Naive thymus-derived CD4-positive, alpha-beta T cell (primary cell): ENCODE data around the gene SMARCC1. TPM values are rescaled to one million over a fixed set of nuclear protein-coding genes. Genes with fewer than 3 reads are reported as not detected.

Experiments used
- ATAC-seq: fragments of 150-1000 bp; cut with Tn5 transposase; 2 replicates; pipeline ENCODE4 v1.10.0; 2021; ENCODE audit warnings: mild to moderate bottlenecking, moderate library complexity
- CTCF ChIA-PET: fragments of 350-600 bp; sonication (Branson Sonifier 250); formaldehyde crosslinking; loops from one replicate; lab custom pipeline; 2021; ENCODE audit warnings: antibody characterized with exemption; lab: Charles Lee
- POLR2A ChIA-PET: fragments of 350-600 bp; sonication (Branson Sonifier 250); formaldehyde crosslinking; loops from one replicate; lab custom pipeline; 2021; ENCODE audit warnings: antibody characterized with exemption, inconsistent platforms; lab: Charles Lee
- DNase-seq, 9 donors: peaks; one replicate each; pipeline versions ENCODE4 v3.0.0 to v3.0.0-alpha.2; 2020 to 2022; ENCODE audit warnings: mixed read lengths in 1 of 9
- H3K27ac ChIP-seq: one replicate; pipeline ENCODE4 v1.7.0; 2013; ENCODE audit warnings: mild to moderate bottlenecking, low read depth, low read length, moderate library complexity
- H3K27me3 ChIP-seq, 2 donors: one replicate each; pipeline ENCODE4 v1.7.0; 2013; ENCODE audit warnings: low read length in 2 of 2, mild to moderate bottlenecking in 2 of 2, moderate library complexity in 2 of 2; ENCODE audit not compliant: control insufficient read depth in 2 of 2, insufficient read depth in 2 of 2
- H3K36me3 ChIP-seq, 3 experiments: 1 replicate in 2 of 3; 2 replicates in 1 of 3; pipeline ENCODE4 v1.7.0; 2013; ENCODE audit warnings: low read length in 3 of 3, mild to moderate bottlenecking in 3 of 3, moderate library complexity in 1 of 3; ENCODE audit not compliant: insufficient read depth in 3 of 3, control insufficient read depth in 2 of 3
- H3K4me1 ChIP-seq, 2 donors: one replicate each; pipeline ENCODE4 v1.7.0; 2013; ENCODE audit warnings: low read length in 2 of 2, mild to moderate bottlenecking in 2 of 2, moderate library complexity in 1 of 2; ENCODE audit not compliant: control insufficient read depth in 2 of 2, insufficient read depth in 2 of 2
- H3K4me3 ChIP-seq: 2 replicates; pipeline ENCODE4 v1.7.0; 2013; ENCODE audit warnings: mild to moderate bottlenecking, low read length
- H3K9me3 ChIP-seq, 3 experiments: 1 replicate in 2 of 3; 2 replicates in 1 of 3; pipeline ENCODE4 v1.7.0; 2013; ENCODE audit warnings: low read length in 3 of 3; ENCODE audit not compliant: control insufficient read depth in 2 of 3
- H3K27ac Mint-ChIP-seq, 9 donors: one replicate each; pipeline ENCODE4 v1.8.0; 2020 to 2022; ENCODE audit warnings: mixed read lengths in 9 of 9, mild to moderate bottlenecking in 8 of 9, moderate library complexity in 5 of 9, inconsistent platforms in 2 of 9
- H3K27me3 Mint-ChIP-seq, 5 donors: one replicate each; pipeline ENCODE4 v1.8.0; 2021 to 2022; ENCODE audit warnings: mixed read lengths in 5 of 5, mild to moderate bottlenecking in 1 of 5
- H3K36me3 Mint-ChIP-seq, 5 donors: one replicate each; pipeline ENCODE4 v1.8.0; 2020 to 2022; ENCODE audit warnings: mixed read lengths in 5 of 5, mild to moderate bottlenecking in 3 of 5, inconsistent platforms in 1 of 5
- H3K4me1 Mint-ChIP-seq, 7 donors: one replicate each; pipeline ENCODE4 v1.8.0; 2020 to 2022; ENCODE audit warnings: mixed read lengths in 7 of 7, mild to moderate bottlenecking in 3 of 7, inconsistent platforms in 1 of 7
- H3K4me3 Mint-ChIP-seq, 10 donors: one replicate each; pipeline ENCODE4 v1.8.0; 2020 to 2022; ENCODE audit warnings: mild to moderate bottlenecking in 10 of 10, mixed read lengths in 10 of 10, moderate library complexity in 6 of 10, inconsistent platforms in 2 of 10
- H3K9me3 Mint-ChIP-seq, 11 donors: one replicate each; pipeline ENCODE4 v1.8.0; 2020 to 2022; ENCODE audit warnings: mixed read lengths in 11 of 11, mild to moderate bottlenecking in 4 of 11, inconsistent platforms in 1 of 11, moderate library complexity in 1 of 11
- intact Hi-C, 2 donors: fragments of 100-400 bp; cut with micrococcal nuclease; formaldehyde crosslinking; loops; one replicate each; pipeline ENCODE4 v1.15.1; 2023
- polyA plus RNA-seq, 2 donors: library from polyadenylated mRNA; unstranded; fragments of 300-500 nt; fragmentation: Illumina TruSeq; gene quantifications; one replicate each; pipeline ENCODE4 v1.2.3, GENCODE V29; 2021
- total RNA-seq, 6 experiments: library from RNA in 5 of 6; stranded (reverse) in 5 of 6; gene quantifications; 1 replicate in 5 of 6; 2 replicates in 1 of 6; pipeline ENCODE4 v1.2.3 and lab custom pipeline; 2021 to 2026

Gene SMARCC1
- total and polyA plus RNA-seq, 7 experiments from 2014 or later = 54.0 to 125 (median 98.6) TPM

- ATAC-seq = no peak
- H3K36me3 Mint-ChIP-seq = peaks cover 19 to 51% (median 23%) of the 10 kb centered on the region in 5 donors
- ChIA-PET POLR2A (no interaction called here), CTCF (interaction anchor here (0.8 kb wide), 1 partner anchor 101 kb away, joined by 3 read pairs; the partner anchor contains the start of gene SMARCC1)
- no peaks in the 10 kb centered on the region for H3K9me3 ChIP-seq
- intact Hi-C loops = no loop called here
- no peaks in the 10 kb centered on the region for H3K27me3 ChIP-seq
- no peak overlapping the region for H3K4me3 Mint-ChIP-seq
- no peak overlapping the region for H3K4me3 ChIP-seq
- peaks cover 0 to 2% (median 0%) of the 10 kb centered on the region in 7 donors for H3K4me1 Mint-ChIP-seq
- no peaks in the 10 kb centered on the region for H3K9me3 Mint-ChIP-seq
- H3K27ac Mint-ChIP-seq = no peak overlapping the region
- no peaks in the 10 kb centered on the region for H3K4me1 ChIP-seq
- H3K27me3 Mint-ChIP-seq = no peaks in the 10 kb centered on the region
- no peak overlapping the region for H3K27ac ChIP-seq
- DNase-seq = no peak
- H3K36me3 ChIP-seq = peaks cover 5 to 66% (median 13%) of the 10 kb centered on the region in 3 experiments
Measured at GRCh38 chr3:47681016-47681415, 100.7 kb downstream of the SMARCC1 start.

GRCh38 chr3:47678446-47679338 is 103.0 kb downstream of the SMARCC1 start:
- Histone ChIP-seq H3K36me3 (peaks cover 5 to 73% (median 10%) of the 10 kb centered on the region in 3 experiments), H3K4me3 (no peak overlapping the region), H3K4me1 (no peaks in the 10 kb centered on the region), H3K27me3 (no peaks in the 10 kb centered on the region), H3K9me3 (no peaks in the 10 kb centered on the region), H3K27ac (no peak overlapping the region)
- peaks cover 0 to 2% (median 0%) of the 10 kb centered on the region in 7 donors for H3K4me1 Mint-ChIP-seq
- POLR2A ChIA-PET = interaction anchor here (0.8 kb wide), 1 partner anchor 12 kb away, joined by 3 read pairs; no protein-coding TSS in a partner anchor
- no peak for ATAC-seq
- DNase-seq = no peak
- CTCF ChIA-PET = no interaction called here
- no peak overlapping the region for H3K4me3 Mint-ChIP-seq
- no peaks in the 10 kb centered on the region for H3K9me3 Mint-ChIP-seq
- intact Hi-C loops = loop anchor here in 1 of 2 donors (10.0 kb wide), 1 partner anchor 106 kb away; the partner anchor contains the start of gene SMARCC1
- no peaks in the 10 kb centered on the region for H3K27me3 Mint-ChIP-seq
- peaks cover 26 to 65% (median 35%) of the 10 kb centered on the region in 5 donors for H3K36me3 Mint-ChIP-seq
- peak overlapping the region in 1 of 9 donors; percentile 49 for H3K27ac Mint-ChIP-seq

GRCh38 chr3:47669026-47669749 is 112.5 kb downstream of the SMARCC1 start:
- no peaks in the 10 kb centered on the region for H3K9me3 Mint-ChIP-seq
- no peak overlapping the region for H3K4me3 ChIP-seq
- ChIA-PET CTCF (no interaction called here), POLR2A (no interaction called here)
- H3K36me3 ChIP-seq = peaks cover 7 to 42% (median 10%) of the 10 kb centered on the region in 3 experiments
- H3K27me3 Mint-ChIP-seq = no peaks in the 10 kb centered on the region
- intact Hi-C loops = no loop called here
- H3K36me3 Mint-ChIP-seq = peaks cover 5 to 30% (median 15%) of the 10 kb centered on the region in 5 donors
- H3K4me3 Mint-ChIP-seq = no peak overlapping the region
- H3K4me1 Mint-ChIP-seq = peaks cover 0 to 7% (median 0%) of the 10 kb centered on the region in 7 donors
- no peak overlapping the region for H3K27ac ChIP-seq
- no peak for ATAC-seq
- no peaks in the 10 kb centered on the region for H3K27me3 ChIP-seq
- no peaks in the 10 kb centered on the region for H3K9me3 ChIP-seq
- peak overlapping the region in 2 of 9 donors; percentile 37 to 52 for H3K27ac Mint-ChIP-seq
- no peaks in the 10 kb centered on the region for H3K4me1 ChIP-seq
- no peak for DNase-seq

GRCh38 chr3:47666118-47666517 is 115.6 kb downstream of the SMARCC1 start:
- Histone ChIP-seq H3K36me3 (peaks cover 7 to 35% (median 12%) of the 10 kb centered on the region in 3 experiments), H3K9me3 (no peaks in the 10 kb centered on the region), H3K27me3 (no peaks in the 10 kb centered on the region), H3K4me3 (no peak overlapping the region), H3K4me1 (no peaks in the 10 kb centered on the region), H3K27ac (no peak overlapping the region)
- ATAC-seq (no peak), DNase-seq (no peak)
- no peak overlapping the region for H3K4me3 Mint-ChIP-seq
- H3K27me3 Mint-ChIP-seq = no peaks in the 10 kb centered on the region
- intact Hi-C loops = no loop called here
- H3K9me3 Mint-ChIP-seq = no peaks in the 10 kb centered on the region
- peaks cover 0 to 8% (median under 1%) of the 10 kb centered on the region in 7 donors for H3K4me1 Mint-ChIP-seq
- peaks cover 0 to 33% (median 5%) of the 10 kb centered on the region in 5 donors for H3K36me3 Mint-ChIP-seq
- CTCF ChIA-PET = interaction anchor here (0.6 kb wide), 2 partner anchors 89 to 402 kb away, joined by 3 to 4 read pairs; no protein-coding TSS in a partner anchor
- POLR2A ChIA-PET = no interaction called here
- H3K27ac Mint-ChIP-seq = peak overlapping the region in 2 of 9 donors; percentile 1 to 2

- POLR2A ChIA-PET = interaction anchor here (0.6 kb wide), 1 partner anchor 61 kb away, joined by 3 read pairs; no protein-coding TSS in a partner anchor
- H3K27ac ChIP-seq = no peak overlapping the region
- CTCF ChIA-PET = no interaction called here
- Mint-ChIP-seq H3K4me1 (peaks cover 0 to 8% (median 0%) of the 10 kb centered on the region in 7 donors), H3K36me3 (peaks cover 1 to 41% (median 10%) of the 10 kb centered on the region in 5 donors), H3K27ac (peak overlapping the region in 2 of 9 donors; percentile 65 to 68), H3K4me3 (no peak overlapping the region), H3K27me3 (no peaks in the 10 kb centered on the region), H3K9me3 (peaks cover 0 to under 1% (median 0%) of the 10 kb centered on the region in 11 donors)
- intact Hi-C loops = no loop called here
- peaks cover 3 to 35% (median 6%) of the 10 kb centered on the region in 3 experiments for H3K36me3 ChIP-seq
- no peak for ATAC-seq
- no peaks in the 10 kb centered on the region for H3K4me1 ChIP-seq
- H3K4me3 ChIP-seq = no peak overlapping the region
- no peak for DNase-seq
- no peaks in the 10 kb centered on the region for H3K9me3 ChIP-seq
- no peaks in the 10 kb centered on the region for H3K27me3 ChIP-seq
Measured at GRCh38 chr3:47664519-47664918, 117.2 kb downstream of the SMARCC1 start.

GRCh38 chr3:47663630-47664240 is 118.0 kb downstream of the SMARCC1 start:
- no peak overlapping the region for H3K4me3 ChIP-seq
- no peak overlapping the region for H3K4me3 Mint-ChIP-seq
- peaks cover 3 to 36% (median 4%) of the 10 kb centered on the region in 3 experiments for H3K36me3 ChIP-seq
- H3K4me1 Mint-ChIP-seq = peaks cover 0 to 8% (median 0%) of the 10 kb centered on the region in 7 donors
- peak overlapping the region in 3 of 9 donors; percentile 32 to 68 (median 60) for H3K27ac Mint-ChIP-seq
- ChIA-PET CTCF (no interaction called here), POLR2A (interaction anchor here (0.6 kb wide), 1 partner anchor 305 kb away, joined by 3 read pairs; no protein-coding TSS in a partner anchor)
- DNase-seq (no peak), ATAC-seq (no peak)
- intact Hi-C loops = no loop called here
- no peak overlapping the region for H3K27ac ChIP-seq
- H3K27me3 ChIP-seq = no peaks in the 10 kb centered on the region
- H3K27me3 Mint-ChIP-seq = no peaks in the 10 kb centered on the region
- no peaks in the 10 kb centered on the region for H3K4me1 ChIP-seq
- H3K9me3 Mint-ChIP-seq = peaks cover 0 to 4% (median 0%) of the 10 kb centered on the region in 11 donors
- no peaks in the 10 kb centered on the region for H3K9me3 ChIP-seq
- peaks cover 5 to 44% (median 12%) of the 10 kb centered on the region in 5 donors for H3K36me3 Mint-ChIP-seq
